ENCODE data around the gene TIMMDC1.

DNA sequence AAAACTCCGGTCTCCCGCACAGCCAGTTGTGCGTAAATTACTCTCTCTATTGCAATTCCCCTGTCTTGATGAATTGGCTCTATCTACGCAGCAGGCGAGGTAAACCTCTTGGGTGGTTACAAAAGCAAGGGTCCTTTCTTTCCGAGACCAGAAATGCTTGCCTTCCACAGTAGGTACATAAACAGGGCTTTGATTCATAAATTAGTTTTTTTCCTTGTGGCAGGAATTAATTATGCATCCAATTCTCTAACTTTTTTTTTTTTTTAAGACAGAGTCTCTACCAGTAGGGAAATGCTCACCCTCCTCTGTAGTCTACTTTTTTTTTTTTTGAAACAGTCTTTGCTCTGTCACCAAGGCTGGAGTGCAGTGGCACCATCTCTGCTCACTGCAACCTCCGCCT is 44.8 kb downstream of the TIMMDC1 start:
- TF ChIP-seq, protein P1, sequence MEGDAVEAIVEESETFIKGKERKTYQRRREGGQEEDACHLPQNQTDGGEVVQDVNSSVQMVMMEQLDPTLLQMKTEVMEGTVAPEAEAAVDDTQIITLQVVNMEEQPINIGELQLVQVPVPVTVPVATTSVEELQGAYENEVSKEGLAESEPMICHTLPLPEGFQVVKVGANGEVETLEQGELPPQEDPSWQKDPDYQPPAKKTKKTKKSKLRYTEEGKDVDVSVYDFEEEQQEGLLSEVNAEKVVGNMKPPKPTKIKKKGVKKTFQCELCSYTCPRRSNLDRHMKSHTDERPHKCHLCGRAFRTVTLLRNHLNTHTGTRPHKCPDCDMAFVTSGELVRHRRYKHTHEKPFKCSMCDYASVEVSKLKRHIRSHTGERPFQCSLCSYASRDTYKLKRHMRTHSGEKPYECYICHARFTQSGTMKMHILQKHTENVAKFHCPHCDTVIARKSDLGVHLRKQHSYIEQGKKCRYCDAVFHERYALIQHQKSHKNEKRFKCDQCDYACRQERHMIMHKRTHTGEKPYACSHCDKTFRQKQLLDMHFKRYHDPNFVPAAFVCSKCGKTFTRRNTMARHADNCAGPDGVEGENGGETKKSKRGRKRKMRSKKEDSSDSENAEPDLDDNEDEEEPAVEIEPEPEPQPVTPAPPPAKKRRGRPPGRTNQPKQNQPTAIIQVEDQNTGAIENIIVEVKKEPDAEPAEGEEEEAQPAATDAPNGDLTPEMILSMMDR (IDR thresholded peaks at IDR 0.05) = no peak
- TF ChIP-seq POLR2A (IDR thresholded peaks at IDR 0.05) = no peak
